ENCODE results near the gene CRX.
"Not testable (repeated sequence)": the region's sequence is repeated elsewhere in the genome, so short reads cannot be mapped to it uniquely, and the experiment has no call there.

Gene CRX

GRCh38 chr19:47821460-47822020 lies at the start of gene CRX:
Gene CRX (plus strand): TSS chr19:47821937. CDS start chr19:47834444, 12,507 bp downstream.
- Histone ChIP-seq H3K27me3 (ENCODE audit: control insufficient read depth, insufficient read depth, low read length) (peaks cover 24% of the 10 kb centered on the region), H3K9me3 (ENCODE audit: control insufficient read depth, low read length) (no peaks in the 10 kb centered on the region), H3K4me1 (ENCODE audit: control insufficient read depth, insufficient read depth, low read length) (no peaks in the 10 kb centered on the region), H3K4me3 (ENCODE audit: low read length) (no peak within 1 kb of the TSS), H3K9ac (ENCODE audit: low read length) (no peak within 1 kb of the TSS), H3K36me3 (ENCODE audit: control insufficient read depth, insufficient read depth, low read length) (no peaks in the 10 kb centered on the region)

GRCh38 chr19:47776568-47776967 lies 45.2 kb upstream of the CRX start:
- H3K4me1 ChIP-seq (ENCODE audit: control insufficient read depth, insufficient read depth, low read length): peaks cover 39% of the 10 kb centered on the region
- H3K9ac ChIP-seq (ENCODE audit: low read length): no peak overlapping the region
- H3K9me3 ChIP-seq (ENCODE audit: control insufficient read depth, low read length): no peaks in the 10 kb centered on the region
- no peak overlapping the region for H3K4me3 ChIP-seq (ENCODE audit: low read length)
- H3K27me3 ChIP-seq (ENCODE audit: control insufficient read depth, insufficient read depth, low read length): no peaks in the 10 kb centered on the region
- H3K36me3 ChIP-seq (ENCODE audit: control insufficient read depth, insufficient read depth, low read length): peaks cover 10% of the 10 kb centered on the region

GRCh38 chr19:47777245-47778048 lies 44.3 kb upstream of the CRX start:
- not testable (repeated sequence) for H3K9me3 ChIP-seq (ENCODE audit: control insufficient read depth, low read length); H3K27me3 ChIP-seq (ENCODE audit: control insufficient read depth, insufficient read depth, low read length)
- Histone ChIP-seq H3K9ac (ENCODE audit: low read length) (peak overlapping the region; percentile 98), H3K4me3 (ENCODE audit: low read length) (peak overlapping the region; percentile 93), H3K4me1 (ENCODE audit: control insufficient read depth, insufficient read depth, low read length) (peaks cover 44% of the 10 kb centered on the region), H3K36me3 (ENCODE audit: control insufficient read depth, insufficient read depth, low read length) (peaks cover 14% of the 10 kb centered on the region)

- H3K4me1 ChIP-seq (ENCODE audit: control insufficient read depth, insufficient read depth, low read length): peaks cover 44% of the 10 kb centered on the region
- no peaks in the 10 kb centered on the region for H3K9me3 ChIP-seq (ENCODE audit: control insufficient read depth, low read length)
- H3K4me3 ChIP-seq (ENCODE audit: low read length): peak within 1 kb of the TSS; percentile 93
Observed at GRCh38 chr19:47778049-47778953, 43.4 kb upstream of the CRX start, which contains the start of gene SELENOW. Gene SELENOW (plus strand): TSS chr19:47778703. CDS start chr19:47778786, 83 bp downstream.

GRCh38 chr19:47778954-47779351 lies 42.8 kb upstream of the CRX start:
- peak overlapping the region; percentile 93 for H3K4me3 ChIP-seq (ENCODE audit: low read length)
- H3K9me3 ChIP-seq (ENCODE audit: control insufficient read depth, low read length): no peaks in the 10 kb centered on the region
- H3K36me3 ChIP-seq (ENCODE audit: control insufficient read depth, insufficient read depth, low read length): peaks cover 14% of the 10 kb centered on the region
- peaks cover 44% of the 10 kb centered on the region for H3K4me1 ChIP-seq (ENCODE audit: control insufficient read depth, insufficient read depth, low read length)
- peak overlapping the region; percentile 98 for H3K9ac ChIP-seq (ENCODE audit: low read length)
- no peaks in the 10 kb centered on the region for H3K27me3 ChIP-seq (ENCODE audit: control insufficient read depth, insufficient read depth, low read length)

More at GRCh38 chr19:47778049-47778953, 43.4 kb upstream of the CRX start, which contains the start of gene SELENOW:
- Histone ChIP-seq H3K36me3 (ENCODE audit: control insufficient read depth, insufficient read depth, low read length) (peaks cover 14% of the 10 kb centered on the region), H3K9ac (ENCODE audit: low read length) (peak within 1 kb of the TSS; percentile 98), H3K27me3 (ENCODE audit: control insufficient read depth, insufficient read depth, low read length) (no peaks in the 10 kb centered on the region)

GRCh38 chr19:47779524-47780214 lies 42.1 kb upstream of the CRX start:
- Histone ChIP-seq H3K4me1 (ENCODE audit: control insufficient read depth, insufficient read depth, low read length) (peaks cover 44% of the 10 kb centered on the region), H3K4me3 (ENCODE audit: low read length) (peak overlapping the region; percentile 93), H3K9me3 (ENCODE audit: control insufficient read depth, low read length) (no peaks in the 10 kb centered on the region), H3K27me3 (ENCODE audit: control insufficient read depth, insufficient read depth, low read length) (no peaks in the 10 kb centered on the region), H3K36me3 (ENCODE audit: control insufficient read depth, insufficient read depth, low read length) (peaks cover 14% of the 10 kb centered on the region), H3K9ac (ENCODE audit: low read length) (peak overlapping the region; percentile 98)

- Histone ChIP-seq H3K36me3 (ENCODE audit: control insufficient read depth, insufficient read depth, low read length) (peaks cover 14% of the 10 kb centered on the region), H3K4me1 (ENCODE audit: control insufficient read depth, insufficient read depth, low read length) (peaks cover 44% of the 10 kb centered on the region), H3K4me3 (ENCODE audit: low read length) (peak overlapping the region; percentile 9), H3K9ac (ENCODE audit: low read length) (peak overlapping the region; percentile 98), H3K9me3 (ENCODE audit: control insufficient read depth, low read length) (no peaks in the 10 kb centered on the region), H3K27me3 (ENCODE audit: control insufficient read depth, insufficient read depth, low read length) (no peaks in the 10 kb centered on the region)
Observed at GRCh38 chr19:47780215-47780551, 41.6 kb upstream of the CRX start.

- H3K4me3 ChIP-seq (ENCODE audit: low read length): no peak overlapping the region
Observed at GRCh38 chr19:47781590-47782262, 40.0 kb upstream of the CRX start.

GRCh38 chr19:47786566-47786965 lies 35.2 kb upstream of the CRX start:
- H3K27me3 ChIP-seq (ENCODE audit: control insufficient read depth, insufficient read depth, low read length): no peaks in the 10 kb centered on the region
- no peaks in the 10 kb centered on the region for H3K9me3 ChIP-seq (ENCODE audit: control insufficient read depth, low read length)
- peaks cover 9% of the 10 kb centered on the region for H3K4me1 ChIP-seq (ENCODE audit: control insufficient read depth, insufficient read depth, low read length)
- H3K4me3 ChIP-seq (ENCODE audit: low read length): no peak overlapping the region
- H3K9ac ChIP-seq (ENCODE audit: low read length): no peak overlapping the region
- H3K36me3 ChIP-seq (ENCODE audit: control insufficient read depth, insufficient read depth, low read length): peaks cover 4% of the 10 kb centered on the region

More at GRCh38 chr19:47781590-47782262, 40.0 kb upstream of the CRX start:
- H3K9ac ChIP-seq (ENCODE audit: low read length): no peak overlapping the region
- H3K36me3 ChIP-seq (ENCODE audit: control insufficient read depth, insufficient read depth, low read length): peaks cover 14% of the 10 kb centered on the region
- no peaks in the 10 kb centered on the region for H3K27me3 ChIP-seq (ENCODE audit: control insufficient read depth, insufficient read depth, low read length)
- H3K4me1 ChIP-seq (ENCODE audit: control insufficient read depth, insufficient read depth, low read length): peaks cover 35% of the 10 kb centered on the region
- H3K9me3 ChIP-seq (ENCODE audit: control insufficient read depth, low read length): no peaks in the 10 kb centered on the region

- H3K9me3 ChIP-seq (ENCODE audit: control insufficient read depth, low read length); H3K9ac ChIP-seq (ENCODE audit: low read length); H3K4me3 ChIP-seq (ENCODE audit: low read length); H3K36me3 ChIP-seq (ENCODE audit: control insufficient read depth, insufficient read depth, low read length); H3K4me1 ChIP-seq (ENCODE audit: control insufficient read depth, insufficient read depth, low read length); H3K27me3 ChIP-seq (ENCODE audit: control insufficient read depth, insufficient read depth, low read length): not testable (repeated sequence)
Observed at GRCh38 chr19:47787307-47787706, 34.4 kb upstream of the CRX start.

GRCh38 chr19:47789811-47790210 lies 31.9 kb upstream of the CRX start:
- not testable (repeated sequence) for H3K9me3 ChIP-seq (ENCODE audit: control insufficient read depth, low read length); H3K4me3 ChIP-seq (ENCODE audit: low read length); H3K4me1 ChIP-seq (ENCODE audit: control insufficient read depth, insufficient read depth, low read length); H3K27me3 ChIP-seq (ENCODE audit: control insufficient read depth, insufficient read depth, low read length); H3K9ac ChIP-seq (ENCODE audit: low read length); H3K36me3 ChIP-seq (ENCODE audit: control insufficient read depth, insufficient read depth, low read length)
